ENCODE results near the gene CNTN1. TPM values are rescaled to one million over a fixed set of nuclear protein-coding genes. Genes with fewer than 3 reads are reported as not detected.

The CNTN1 gene
- total RNA-seq, 1 experiment from 2014 or later: not detected

GRCh38 chr12:41055875-41056577 lies 363.8 kb downstream of the CNTN1 start:
- no peaks in the 10 kb centered on the region for H3K9me3 Mint-ChIP-seq (ENCODE audit: unreplicated experiment)
- CTCF ChIA-PET: no interaction called here
- intact Hi-C loops (cut with micrococcal nuclease): no loop called here
- BruUV-seq (replicated peaks): no TSS peak
- no peak overlapping the region for H3K27ac Mint-ChIP-seq (ENCODE audit: low read depth, unreplicated experiment)
- no peak overlapping the region for H3K4me3 Mint-ChIP-seq (ENCODE audit: unreplicated experiment)
- H3K4me1 Mint-ChIP-seq (ENCODE audit: insufficient read depth, unreplicated experiment): no peaks in the 10 kb centered on the region
- TF ChIP-seq CTCF (IDR thresholded peaks at IDR 0.05; ENCODE audit: unreplicated experiment): no peak
- POLR2A ChIA-PET: interaction anchor here (0.6 kb wide), 1 partner anchor 638 kb away, joined by 3 read pairs; no protein-coding TSS in a partner anchor
- H3K27me3 Mint-ChIP-seq (ENCODE audit: insufficient read depth, unreplicated experiment): peaks cover 48% of the 10 kb centered on the region
- no peak for DNase-seq (ENCODE audit: unreplicated experiment)
- no peaks in the 10 kb centered on the region for H3K36me3 Mint-ChIP-seq (ENCODE audit: insufficient read depth, unreplicated experiment)

GRCh38 chr12:41058266-41058665 lies 366.0 kb downstream of the CNTN1 start:
- intact Hi-C loops (cut with micrococcal nuclease): no loop called here
- no peak overlapping the region for H3K4me3 Mint-ChIP-seq (ENCODE audit: unreplicated experiment)
- DNase-seq (ENCODE audit: unreplicated experiment): no peak
- H3K27ac Mint-ChIP-seq (ENCODE audit: low read depth, unreplicated experiment): no peak overlapping the region
- H3K4me1 Mint-ChIP-seq (ENCODE audit: insufficient read depth, unreplicated experiment): no peaks in the 10 kb centered on the region
- H3K36me3 Mint-ChIP-seq (ENCODE audit: insufficient read depth, unreplicated experiment): no peaks in the 10 kb centered on the region
- ChIA-PET POLR2A (no interaction called here), CTCF (no interaction called here)
- TF ChIP-seq CTCF (IDR thresholded peaks at IDR 0.05; ENCODE audit: unreplicated experiment): no peak
- no TSS peak for BruUV-seq (replicated peaks)
- peaks cover 48% of the 10 kb centered on the region for H3K27me3 Mint-ChIP-seq (ENCODE audit: insufficient read depth, unreplicated experiment)
- H3K9me3 Mint-ChIP-seq (ENCODE audit: unreplicated experiment): no peaks in the 10 kb centered on the region

- POLR2A ChIA-PET: no interaction called here
- CTCF ChIA-PET: no interaction called here
- peaks cover 46% of the 10 kb centered on the region for H3K27me3 Mint-ChIP-seq (ENCODE audit: insufficient read depth, unreplicated experiment)
- H3K4me1 Mint-ChIP-seq (ENCODE audit: insufficient read depth, unreplicated experiment): no peaks in the 10 kb centered on the region
- H3K9me3 Mint-ChIP-seq (ENCODE audit: unreplicated experiment): no peaks in the 10 kb centered on the region
- no TSS peak for BruUV-seq (replicated peaks)
- TF ChIP-seq CTCF (IDR thresholded peaks at IDR 0.05; ENCODE audit: unreplicated experiment): no peak
- H3K36me3 Mint-ChIP-seq (ENCODE audit: insufficient read depth, unreplicated experiment): no peaks in the 10 kb centered on the region
- intact Hi-C loops (cut with micrococcal nuclease): no loop called here
- no peak for DNase-seq (ENCODE audit: unreplicated experiment)
- H3K27ac Mint-ChIP-seq (ENCODE audit: low read depth, unreplicated experiment): no peak overlapping the region
- H3K4me3 Mint-ChIP-seq (ENCODE audit: unreplicated experiment): no peak overlapping the region
Observed at GRCh38 chr12:41061192-41061591, 369.0 kb downstream of the CNTN1 start.

- no peak for TF ChIP-seq CTCF (IDR thresholded peaks at IDR 0.05; ENCODE audit: unreplicated experiment)
- Mint-ChIP-seq H3K9me3 (ENCODE audit: unreplicated experiment) (no peaks in the 10 kb centered on the region), H3K4me3 (ENCODE audit: unreplicated experiment) (no peak overlapping the region), H3K27ac (ENCODE audit: low read depth, unreplicated experiment) (no peak overlapping the region), H3K36me3 (ENCODE audit: insufficient read depth, unreplicated experiment) (no peaks in the 10 kb centered on the region), H3K27me3 (ENCODE audit: insufficient read depth, unreplicated experiment) (peaks cover 20% of the 10 kb centered on the region), H3K4me1 (ENCODE audit: insufficient read depth, unreplicated experiment) (no peaks in the 10 kb centered on the region)
- ChIA-PET CTCF (interaction anchor here (0.7 kb wide), 2 partner anchors 429 to 1031 kb away, joined by 3 to 4 read pairs; no protein-coding TSS in a partner anchor), POLR2A (no interaction called here)
- intact Hi-C loops (cut with micrococcal nuclease): no loop called here
- BruUV-seq (replicated peaks): no TSS peak
- no peak for DNase-seq (ENCODE audit: unreplicated experiment)
Observed at GRCh38 chr12:41064411-41064810, 372.2 kb downstream of the CNTN1 start.
